Activated CD4-positive, CD25-positive, alpha-beta regulatory T cell treated with anti-CD3 and anti-CD28 coated beads, Interleukin-2, amount 50 U/mL, for 24 hours (primary cell): Measurements from ENCODE around the gene SYF2.
"Not testable (repeated sequence)": the region's sequence is repeated elsewhere in the genome, so short reads cannot be mapped to it uniquely, and the experiment has no call there.

ENCODE experiments used
- ATAC-seq, 2 donors: fragments of 150-1000 bp; cut with Tn5 transposase; one replicate each; pipeline ENCODE4 v1.10.0; 2021; ENCODE audit warnings: mild to moderate bottlenecking in 1 of 2, moderate library complexity in 1 of 2

The SYF2 gene

DNA sequence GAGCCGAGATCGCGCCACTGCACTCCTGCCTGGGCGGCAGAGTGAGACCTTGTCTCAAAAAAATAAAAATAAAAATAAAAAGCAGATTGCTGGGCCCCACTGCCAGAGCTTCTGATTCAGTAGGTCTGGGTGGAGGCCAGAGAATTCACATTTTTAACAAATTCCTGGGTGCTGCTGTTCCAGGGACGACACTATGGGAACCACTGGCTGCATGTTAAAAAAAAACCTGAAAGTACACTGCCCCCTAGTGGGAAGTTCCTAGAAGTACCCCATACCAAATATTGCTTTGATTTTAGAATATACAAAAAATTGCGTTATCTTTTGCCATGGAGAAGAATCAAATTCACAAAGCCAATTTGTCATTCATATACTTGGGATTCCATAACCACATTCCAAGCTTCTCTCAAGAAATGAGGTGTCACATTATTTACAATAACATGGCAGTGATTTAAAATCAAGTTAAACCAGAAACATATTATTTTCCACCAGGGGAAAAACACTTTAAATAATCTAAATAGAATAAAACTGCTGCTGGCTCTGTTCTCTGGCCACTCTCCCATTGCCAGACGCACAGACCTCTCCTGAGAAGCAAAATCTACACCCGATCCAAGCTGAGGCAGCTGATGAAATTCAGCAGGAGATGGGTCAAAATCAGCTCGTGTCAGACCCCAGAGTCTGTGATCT, 27.4 kb downstream of the SYF2 start:
- no peak for ATAC-seq

DNA sequence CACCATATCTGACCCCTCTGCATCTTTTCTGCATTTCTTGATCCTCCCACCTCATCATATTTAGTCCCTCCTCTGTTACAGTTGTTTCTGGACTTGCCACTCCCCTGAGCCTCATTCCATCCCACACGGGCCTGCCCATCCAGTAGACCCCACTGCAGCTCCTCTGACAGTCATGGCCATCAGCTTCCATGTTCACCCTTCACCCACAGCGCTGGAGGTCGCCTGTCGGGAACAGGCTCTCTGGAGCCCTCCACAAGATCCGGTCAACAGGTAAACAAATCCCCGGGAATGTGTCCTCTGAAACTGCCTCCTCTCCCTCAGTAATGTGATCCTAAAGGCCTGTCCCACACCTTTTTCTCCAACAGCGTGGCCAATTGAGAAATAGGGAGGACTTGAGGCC, 31.3 kb downstream of the SYF2 start:
- no peak for ATAC-seq

DNA sequence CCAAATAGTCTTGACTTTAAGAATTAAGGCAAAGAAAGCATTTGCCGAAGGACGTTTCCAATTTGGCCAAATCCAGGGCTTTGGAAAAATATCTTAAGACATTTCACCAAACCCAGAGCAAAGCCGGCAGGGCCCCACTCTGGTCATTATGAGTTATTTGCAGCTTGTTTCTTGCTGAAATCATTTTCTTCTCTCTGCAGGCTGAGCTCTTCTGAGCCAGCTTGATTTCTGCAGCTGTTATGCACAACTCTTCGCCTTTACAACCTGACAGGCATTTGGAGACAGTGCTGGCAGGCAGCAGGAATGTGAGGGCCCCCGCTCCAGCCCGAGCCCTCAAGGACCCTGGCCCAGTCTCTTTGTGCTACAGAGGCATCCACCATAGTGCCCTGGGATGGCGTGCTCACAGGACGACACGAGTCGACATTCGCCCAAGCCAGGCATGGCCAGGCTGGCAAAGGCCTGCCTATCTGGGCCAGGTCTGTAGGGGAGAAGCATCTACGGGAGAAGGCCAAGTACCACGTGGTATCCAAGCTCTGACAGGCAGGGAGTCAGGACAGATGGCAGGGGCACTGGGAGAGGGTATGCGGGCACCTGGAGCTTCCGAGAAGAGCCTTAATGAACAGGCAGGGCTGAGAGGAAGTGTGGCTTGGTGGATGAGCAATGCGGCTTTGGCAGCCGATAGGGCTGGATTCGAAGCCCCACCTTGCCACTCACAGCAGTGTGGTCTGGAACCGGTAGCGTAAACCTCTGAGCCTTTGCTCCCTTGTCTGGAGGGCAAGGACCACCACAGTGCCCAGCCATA, 32.3 kb downstream of the SYF2 start:
- no peak for ATAC-seq

DNA sequence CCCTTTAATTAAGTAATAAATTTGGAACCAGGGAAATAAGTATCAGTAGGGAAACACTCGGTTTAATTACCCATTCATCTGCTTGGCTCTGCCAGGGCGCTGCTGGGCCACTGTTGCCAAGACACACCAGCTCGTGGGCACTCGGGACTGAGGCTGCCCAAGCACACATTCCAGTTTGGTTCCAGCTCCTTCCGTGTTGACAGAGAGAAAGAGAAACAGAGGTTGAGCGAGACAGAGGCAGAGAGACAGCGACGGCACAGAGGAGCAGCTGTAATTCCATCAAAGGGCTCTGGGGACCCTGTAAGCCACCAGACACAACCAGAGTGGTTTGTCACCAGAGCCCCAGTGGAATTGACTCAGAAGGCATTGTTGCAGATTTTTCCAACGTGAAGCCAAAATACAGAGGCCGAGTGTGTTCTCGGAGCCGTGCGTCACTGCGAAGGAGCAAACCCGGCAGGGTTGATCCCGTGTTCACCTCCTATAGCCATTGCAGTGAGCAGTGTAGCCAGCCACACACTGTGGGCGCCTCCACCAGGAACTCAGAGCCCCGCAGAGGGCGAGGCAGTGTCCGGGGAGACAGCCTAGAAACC, 33.5 kb downstream of the SYF2 start:
- no peak for ATAC-seq

DNA sequence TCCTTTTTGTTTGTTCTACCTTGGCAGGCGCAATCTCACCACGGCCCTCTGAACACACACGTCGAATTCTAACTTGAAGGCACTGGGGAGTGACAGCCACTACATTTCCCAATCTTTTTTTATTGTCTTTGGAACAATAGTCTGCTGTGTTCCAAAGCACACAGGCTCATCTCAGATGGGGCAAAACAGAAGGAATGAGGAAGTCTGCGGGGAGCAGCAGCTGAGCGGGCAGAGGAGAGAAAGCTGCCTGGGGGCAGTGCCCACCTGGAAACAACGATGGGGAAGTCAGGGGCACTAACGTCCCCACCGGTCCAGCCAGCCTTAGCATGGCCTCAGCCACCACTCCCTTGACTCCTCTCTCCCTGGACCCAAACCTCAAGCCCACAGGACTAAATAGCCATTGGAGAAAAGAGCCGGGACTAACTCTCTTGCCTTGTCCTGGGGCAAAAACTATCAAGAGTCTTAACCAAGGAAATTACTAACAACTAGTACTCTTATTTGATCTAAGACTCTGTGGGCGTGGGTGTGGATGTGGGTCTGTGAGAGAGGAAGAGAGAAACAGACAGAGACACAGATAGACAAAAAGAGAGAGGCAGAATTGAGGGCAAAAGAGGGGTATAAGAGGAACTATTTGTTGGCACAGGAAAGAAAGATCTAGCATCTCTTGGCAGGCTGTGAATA, 34.2 kb downstream of the SYF2 start:
- ATAC-seq = no peak

DNA sequence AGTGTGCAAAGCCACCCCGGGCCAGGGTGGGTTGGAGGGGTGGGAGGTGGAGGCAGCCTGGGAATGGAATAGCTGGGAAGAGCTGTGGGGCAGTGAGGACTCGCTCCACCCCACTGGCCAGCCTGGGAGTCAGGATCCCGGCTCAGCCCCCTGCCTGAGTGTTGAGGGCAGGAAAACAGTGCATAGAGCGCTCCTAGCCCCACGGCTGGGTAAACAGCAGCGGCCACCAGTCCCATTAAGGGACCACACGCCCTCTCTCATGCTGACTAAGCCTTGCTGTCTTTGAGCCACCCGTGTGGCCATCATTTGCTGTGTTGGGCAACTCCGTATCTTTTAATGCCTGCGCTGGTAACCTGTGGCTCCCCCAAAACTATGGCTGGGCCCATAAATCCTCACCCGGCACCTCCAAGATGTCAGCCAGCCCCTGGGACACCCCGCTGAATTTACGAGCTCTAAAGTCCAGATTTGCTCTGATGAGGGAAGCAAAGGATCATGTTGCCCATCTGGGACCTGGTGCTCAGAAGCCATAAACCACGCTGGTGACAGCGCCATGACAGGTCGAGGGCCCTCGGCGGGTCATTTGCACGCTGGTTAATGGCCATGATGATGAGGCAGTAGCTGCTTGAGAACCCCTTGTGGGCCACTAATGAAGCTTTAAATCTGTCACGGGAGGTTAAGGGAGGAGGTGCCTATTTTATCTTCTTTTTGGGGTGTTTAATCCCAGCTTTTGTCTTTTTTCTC, 34.9 kb downstream of the SYF2 start:
- no peak for ATAC-seq

DNA sequence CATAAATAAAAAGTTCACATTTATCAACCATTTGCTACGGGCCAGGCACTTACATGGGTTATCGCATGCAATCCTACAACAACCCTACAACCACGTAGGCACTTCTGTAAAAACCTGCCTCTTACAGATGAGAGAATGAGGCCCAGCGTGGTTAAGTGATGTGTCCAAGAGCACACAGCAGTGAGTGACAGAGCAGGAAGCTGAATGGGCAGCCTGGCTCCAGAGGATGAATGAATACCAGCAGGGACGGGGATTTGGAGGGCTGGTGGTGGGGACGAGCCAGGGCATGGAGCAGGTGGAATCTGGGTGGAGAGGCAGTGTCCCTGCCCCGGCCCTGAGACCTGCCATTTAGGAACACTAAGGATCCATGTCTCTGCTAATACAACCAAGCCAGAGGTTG, 35.5 kb downstream of the SYF2 start:
- no peak for ATAC-seq

DNA sequence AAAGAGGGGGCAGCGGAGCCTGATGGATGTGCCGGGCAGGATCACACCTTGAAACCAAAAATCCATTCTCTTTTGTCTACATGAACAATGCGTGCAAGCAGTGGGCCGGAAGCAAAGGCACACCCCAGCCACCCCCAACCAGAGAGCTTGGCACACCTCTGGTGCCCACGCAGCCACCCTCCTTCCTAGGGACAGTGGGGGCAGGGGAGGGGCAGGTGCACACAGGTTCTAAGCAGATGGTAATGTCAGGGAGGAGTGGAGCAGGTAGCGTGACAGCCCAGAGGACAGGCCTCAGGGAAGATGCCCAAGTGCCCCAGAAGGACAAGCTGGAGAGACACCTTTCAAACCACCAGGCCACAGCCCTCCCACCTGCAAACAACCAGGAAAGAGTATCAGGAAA, 36.5 kb downstream of the SYF2 start:
- ATAC-seq = no peak

DNA sequence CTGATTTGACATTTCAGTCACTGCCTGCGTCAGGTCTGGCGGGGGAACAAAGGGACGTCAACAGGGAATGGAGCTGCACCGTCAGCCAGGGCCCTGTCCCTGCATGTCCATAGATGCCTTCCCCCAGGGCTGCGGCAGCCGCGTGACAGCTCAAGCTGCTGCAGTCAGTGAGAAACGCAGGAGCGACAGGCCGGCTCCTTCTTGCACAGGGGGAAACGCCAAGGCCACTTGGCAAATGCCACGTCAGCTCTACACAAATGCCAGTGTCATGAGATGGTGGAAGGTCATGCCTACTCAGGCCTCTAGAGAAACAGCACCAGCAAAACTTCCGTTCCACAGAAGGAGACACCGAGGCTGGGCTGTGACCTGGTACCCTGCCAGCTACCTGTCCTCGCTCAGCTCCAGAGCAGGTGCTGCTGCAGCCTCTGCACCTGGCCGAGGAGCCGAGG, 37.7 kb downstream of the SYF2 start:
- no peak for ATAC-seq

DNA sequence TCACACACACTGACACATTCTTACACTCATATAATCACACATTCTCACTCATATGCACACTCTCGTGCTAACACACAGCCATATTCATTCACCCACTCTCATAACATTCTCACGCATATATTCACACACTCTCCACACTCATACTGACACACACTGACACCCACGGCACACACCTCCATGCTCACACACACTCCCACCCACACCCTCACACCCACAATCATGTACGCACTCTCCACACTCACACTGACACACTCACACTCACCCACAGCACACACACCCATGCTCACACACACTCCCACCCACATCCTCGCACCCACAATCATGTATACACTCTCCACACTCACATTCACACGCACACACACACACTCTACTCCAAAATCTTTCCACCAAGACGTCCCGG, 38.2 kb downstream of the SYF2 start:
- no peak for ATAC-seq

DNA sequence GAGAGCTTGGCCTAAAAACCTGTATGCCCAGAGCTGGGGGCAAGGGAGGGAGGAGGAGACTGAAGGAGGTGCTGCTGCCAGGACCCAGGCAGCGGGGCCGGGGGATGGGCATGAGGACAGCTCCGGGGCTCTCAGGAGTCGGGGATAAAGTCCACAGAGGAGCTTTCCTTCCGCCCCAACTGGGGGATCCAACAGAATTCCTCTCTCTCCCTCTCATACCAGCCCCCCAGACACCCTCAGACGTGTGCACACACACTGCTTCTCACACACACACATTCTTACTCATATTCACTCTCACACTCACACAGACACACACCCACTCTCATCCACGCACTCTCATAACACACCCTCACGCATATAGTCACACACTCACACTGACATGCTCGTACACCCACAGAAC, 39.1 kb downstream of the SYF2 start:
- no peak for ATAC-seq

DNA sequence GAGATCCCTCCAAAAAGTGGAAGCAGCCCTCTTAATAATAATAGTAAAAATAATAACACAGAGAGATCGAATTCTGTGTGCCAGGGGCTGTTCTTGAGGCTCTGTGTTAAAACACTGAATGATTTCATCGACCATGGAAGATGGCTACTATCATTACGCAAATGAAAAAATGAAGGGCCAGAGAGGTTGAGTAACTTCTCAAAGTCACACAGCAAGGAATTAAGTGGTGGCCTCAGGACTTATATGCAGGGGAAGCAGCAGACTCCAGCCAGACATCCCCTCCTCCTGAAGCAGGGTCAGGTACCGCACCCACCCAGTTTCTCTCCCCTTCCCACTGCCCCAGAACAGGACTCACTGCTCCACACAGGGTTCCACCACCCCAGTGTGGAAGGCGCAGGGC, 40.1 kb downstream of the SYF2 start:
- ATAC-seq = no peak

DNA sequence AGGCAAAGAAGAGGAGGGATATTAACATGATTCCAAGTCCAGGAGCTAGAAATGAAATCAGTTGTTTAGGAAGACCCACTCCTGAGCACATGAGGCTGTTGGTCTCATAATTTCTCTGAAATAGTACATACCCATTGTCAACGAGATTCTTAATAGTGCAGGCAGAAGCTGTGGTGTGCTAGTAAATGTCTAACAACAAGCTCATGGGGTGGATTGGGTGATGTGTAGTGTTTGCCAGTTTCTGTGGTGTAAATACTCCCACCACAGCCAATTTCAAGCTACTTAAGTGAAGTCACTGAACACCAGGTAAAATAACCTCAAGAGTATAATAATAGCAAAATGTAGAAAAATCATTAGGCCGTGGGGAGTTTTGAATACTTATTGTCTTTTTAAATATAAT, 42.0 kb downstream of the SYF2 start:
- ATAC-seq = no peak

DNA sequence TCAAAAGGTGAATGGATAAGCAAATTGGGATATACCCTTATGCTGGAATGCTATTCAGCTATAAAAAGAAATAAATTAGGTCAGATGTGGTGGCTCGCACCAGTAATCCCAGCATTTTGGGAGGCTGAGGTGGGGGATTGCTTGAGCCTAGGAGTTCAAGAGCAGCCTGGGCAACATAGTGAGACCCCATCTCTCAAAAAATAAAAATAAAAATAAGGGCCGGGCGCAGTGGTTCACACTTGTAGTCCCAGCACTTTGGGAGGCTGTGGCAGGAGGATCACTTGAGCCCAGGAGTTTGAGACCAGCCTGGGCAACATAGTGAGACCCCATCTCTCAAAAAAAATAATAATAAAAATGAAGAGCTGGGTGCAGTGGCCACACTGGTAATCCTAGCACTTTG, 44.4 kb downstream of the SYF2 start:
- not testable (repeated sequence) for ATAC-seq

DNA sequence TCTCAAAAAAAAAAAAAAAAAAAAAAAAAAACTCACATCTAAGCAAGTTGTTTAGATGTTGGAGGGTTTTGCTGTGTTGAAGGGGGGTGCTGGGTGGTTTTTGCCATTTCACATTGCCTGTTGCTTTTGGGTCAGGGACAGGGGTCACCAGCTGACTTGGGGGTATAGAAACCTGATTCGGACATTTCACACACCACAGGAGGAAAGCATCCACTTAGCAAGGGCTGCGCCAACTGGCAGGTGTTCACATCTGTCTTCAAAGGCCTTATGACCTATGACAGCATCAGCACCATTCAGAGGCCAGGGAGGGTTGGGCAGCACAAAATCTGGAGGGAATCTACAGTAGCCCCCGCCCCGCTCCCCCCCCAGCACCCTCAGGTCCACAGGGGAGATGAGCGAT, 45.2 kb downstream of the SYF2 start:
- no peak for ATAC-seq

DNA sequence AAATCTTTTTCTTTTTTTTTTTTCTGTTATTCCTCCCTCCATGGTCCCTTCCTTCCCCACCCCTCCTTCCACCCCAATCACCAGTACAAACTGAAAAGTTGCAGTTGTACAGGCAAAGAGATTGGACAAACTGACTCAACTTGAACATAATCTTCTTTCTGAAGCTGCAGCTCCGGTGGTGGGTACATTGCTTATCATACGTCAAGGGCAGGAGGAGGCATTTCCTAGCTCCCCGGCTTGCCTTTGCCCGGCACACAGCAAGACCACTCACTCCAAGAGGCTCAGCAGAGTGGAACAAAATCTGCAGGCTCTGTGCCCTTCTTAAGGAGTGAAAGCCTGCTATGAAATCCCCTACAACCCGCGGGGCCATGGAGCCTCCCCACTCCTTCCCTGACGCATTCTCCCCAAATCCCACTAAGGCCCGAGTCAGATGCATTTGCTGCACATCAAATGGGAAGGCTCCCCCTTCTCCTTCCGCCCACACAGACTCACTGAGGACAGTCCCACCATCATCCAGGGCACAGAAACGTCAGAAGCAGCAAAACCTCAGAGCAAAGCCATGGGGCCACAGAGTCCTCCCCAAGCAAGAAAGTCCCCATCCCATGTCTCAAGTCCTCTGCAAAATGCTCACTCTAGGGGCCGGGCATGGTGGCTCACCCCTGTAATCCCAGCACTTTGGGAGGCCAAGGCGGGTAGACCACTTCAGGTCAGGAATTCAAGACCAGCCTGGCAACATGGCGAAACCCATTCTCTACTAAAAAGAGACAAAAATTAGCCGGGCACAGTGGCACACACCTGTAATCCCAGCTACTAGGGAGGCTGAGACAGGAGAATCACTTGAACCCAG, 45.9 kb downstream of the SYF2 start:
- ATAC-seq = no peak

DNA sequence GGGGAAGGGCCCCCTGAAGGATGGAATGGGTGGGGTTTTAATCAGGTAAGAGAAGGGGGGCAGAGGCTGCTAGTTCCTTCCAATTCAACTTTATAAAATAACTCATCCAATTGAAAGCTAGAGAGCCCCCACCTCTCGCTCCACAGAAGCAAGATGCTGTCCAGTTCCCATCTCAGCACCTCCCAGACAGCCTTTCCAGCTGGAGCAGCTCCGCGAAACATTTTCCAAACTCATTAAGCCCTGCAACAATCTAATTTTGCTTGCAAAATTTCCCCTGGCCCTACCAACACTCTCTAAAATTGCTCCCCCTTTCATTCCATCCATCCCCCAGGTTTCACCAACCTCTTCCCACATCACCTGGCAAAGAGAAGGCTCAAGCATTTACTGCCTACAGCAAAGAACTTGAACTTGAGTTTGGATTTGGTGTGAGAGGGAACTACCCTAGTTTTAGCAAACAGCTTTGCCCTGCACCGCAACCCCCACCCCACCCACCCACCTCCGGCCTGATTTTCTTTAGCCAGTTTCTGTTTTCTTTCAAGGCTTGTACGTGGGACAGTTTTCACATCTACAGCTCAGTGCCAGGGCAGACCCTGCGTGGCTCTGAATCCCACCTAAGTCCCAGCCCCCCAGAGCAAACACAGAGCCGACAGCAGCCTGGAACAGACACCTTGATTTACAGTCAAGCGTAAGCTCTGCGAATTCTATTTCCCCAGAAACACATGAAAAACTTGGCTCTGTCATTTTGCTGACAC, 46.7 kb downstream of the SYF2 start:
- no peak for ATAC-seq

DNA sequence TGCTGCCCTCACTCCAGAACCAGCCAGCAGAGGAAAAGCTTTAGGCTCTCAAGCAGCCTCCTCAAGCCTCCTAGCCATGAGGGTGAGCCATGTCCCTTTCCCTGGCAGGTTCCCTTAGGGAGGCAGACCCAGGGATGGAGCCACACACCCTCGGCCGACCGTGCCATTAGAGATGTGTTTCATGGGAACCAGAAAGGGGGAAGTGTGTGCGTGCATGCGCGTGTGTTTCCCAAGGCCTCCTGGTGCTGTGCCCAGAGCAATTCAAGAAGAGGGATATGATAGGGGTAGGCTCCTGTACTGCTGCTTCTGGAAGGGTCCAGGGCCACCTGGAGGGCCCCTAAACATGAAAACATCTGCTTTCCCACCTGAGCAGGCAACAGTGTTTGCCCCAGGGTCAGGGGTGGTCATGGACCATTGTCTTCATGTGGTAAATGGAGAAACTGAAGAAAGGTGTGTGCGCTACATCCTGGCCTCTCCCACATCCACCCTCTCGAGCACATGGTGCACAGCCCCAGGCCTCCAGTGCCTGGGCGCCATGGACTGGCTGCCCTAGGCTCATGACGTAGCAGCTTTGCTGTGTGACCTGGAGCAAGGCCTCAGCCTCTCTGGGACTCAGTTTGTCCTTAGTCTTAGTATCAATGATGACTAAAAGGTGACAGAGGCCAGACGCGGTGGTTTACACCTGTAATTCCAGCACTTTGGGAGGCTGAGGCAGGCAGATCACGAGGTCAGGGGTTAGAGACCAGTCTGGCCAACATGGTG, 48.1 kb downstream of the SYF2 start:
- ATAC-seq = no peak

DNA sequence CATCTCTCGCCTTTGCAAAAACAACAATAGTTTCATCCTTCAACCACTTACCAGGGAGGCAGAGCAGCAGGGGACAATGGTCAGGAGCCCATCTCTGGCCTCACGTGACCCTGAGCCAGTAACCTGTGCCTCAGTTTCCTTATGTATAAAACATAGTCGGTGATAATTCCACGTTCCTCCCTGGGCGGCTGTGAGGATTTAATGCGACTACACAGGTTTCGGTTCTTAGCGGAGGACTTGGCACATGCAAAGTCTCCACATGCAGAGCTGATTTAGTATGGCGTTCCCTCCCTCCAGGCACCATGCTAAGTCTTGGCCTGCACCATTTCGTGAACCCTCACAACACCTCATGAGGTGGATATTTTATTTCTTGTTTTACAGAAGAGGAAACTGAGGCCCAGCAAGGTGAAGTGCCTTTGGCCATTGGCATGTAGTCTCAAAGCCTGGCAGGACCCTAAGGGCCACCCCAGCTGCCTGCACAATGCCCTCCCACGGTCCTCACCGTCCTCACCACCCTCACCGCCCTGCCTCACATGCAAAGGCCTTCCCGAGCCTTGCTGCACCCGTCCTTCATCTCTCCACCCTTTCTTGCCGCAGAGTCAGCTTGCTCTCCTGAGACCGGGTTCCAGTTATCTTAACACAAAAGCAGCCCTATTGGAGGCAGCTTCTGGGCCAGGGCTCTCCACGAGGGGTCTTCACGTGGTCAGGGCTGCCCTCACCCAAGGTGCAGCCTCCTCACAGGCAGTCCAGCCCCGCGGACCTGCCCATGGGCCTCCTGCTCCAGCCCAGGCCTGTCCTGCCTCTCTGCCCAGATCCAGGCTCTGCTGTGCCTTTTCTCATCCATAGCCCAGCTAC, 48.9 kb downstream of the SYF2 start:
- no peak for ATAC-seq
